HK-2 (cell line): ENCODE data around the gene RCN1.
A peak's percentile ranks its signal among the peaks of the same experiment; 100 is the strongest.
"Not testable (repeated sequence)": the region's sequence is repeated elsewhere in the genome, so short reads cannot be mapped to it uniquely, and the experiment has no call there.

ENCODE experiments used
- DNase-seq: peaks from one replicate; pipeline ENCODE4 v3.0.0-alpha.2; 2018; ENCODE audit not compliant: unreplicated experiment

RCN1 gene

GRCh38 chr11:32090545-32091370 is at the start of gene RCN1:
Gene RCN1, plus strand, starts transcription at chr11:32091074. Its CDS starts 123 bp downstream, at chr11:32091197.
- peak; percentile 72 for DNase-seq

- no peak for DNase-seq
Observed at GRCh38 chr11:32043737-32044136, 47.1 kb upstream of the RCN1 start.

GRCh38 chr11:32044158-32044863 is 46.6 kb upstream of the RCN1 start:
- DNase-seq = no peak

GRCh38 chr11:32045456-32045855 is 45.4 kb upstream of the RCN1 start:
- DNase-seq = no peak

GRCh38 chr11:32050264-32050663 is 40.6 kb upstream of the RCN1 start:
- no peak for DNase-seq

GRCh38 chr11:32052215-32052614 is 38.7 kb upstream of the RCN1 start:
- peak; percentile 27 for DNase-seq

- no peak for DNase-seq
Observed at GRCh38 chr11:32053151-32053888, 37.6 kb upstream of the RCN1 start.

- DNase-seq = no peak
Observed at GRCh38 chr11:32055861-32056260, 35.0 kb upstream of the RCN1 start.

GRCh38 chr11:32056438-32056837 is 34.4 kb upstream of the RCN1 start:
- no peak for DNase-seq

GRCh38 chr11:32059686-32060462 is 31.0 kb upstream of the RCN1 start:
- DNase-seq = no peak

- no peak for DNase-seq
Observed at GRCh38 chr11:32062540-32062939, 28.3 kb upstream of the RCN1 start.

- not testable (repeated sequence) for DNase-seq
Observed at GRCh38 chr11:32063031-32063430, 27.8 kb upstream of the RCN1 start.

GRCh38 chr11:32065865-32066629 is 24.8 kb upstream of the RCN1 start:
- no peak for DNase-seq

GRCh38 chr11:32068134-32068870 is 22.6 kb upstream of the RCN1 start:
- no peak for DNase-seq

- DNase-seq = no peak
Observed at GRCh38 chr11:32069361-32070058, 21.4 kb upstream of the RCN1 start.

- no peak for DNase-seq
Observed at GRCh38 chr11:32070692-32071091, 20.2 kb upstream of the RCN1 start.

GRCh38 chr11:32071811-32072210 is 19.1 kb upstream of the RCN1 start:
- no peak for DNase-seq

GRCh38 chr11:32072872-32073643 is 17.8 kb upstream of the RCN1 start:
- DNase-seq = no peak

- no peak for DNase-seq
Observed at GRCh38 chr11:32073644-32074026, 17.2 kb upstream of the RCN1 start.
